Muscle of leg (tissue), 11 donors: ENCODE results near the gene BID. TPM values are rescaled to one million over a fixed set of nuclear protein-coding genes. Genes with fewer than 3 reads are reported as not detected.
"Not testable (repeated sequence)": the region's sequence is repeated elsewhere in the genome, so short reads cannot be mapped to it uniquely, and the experiment has no call there.

Source experiments
- DNase-seq: peaks from one replicate; pipeline ENCODE4 v3.0.0; 2013
- H3K27ac ChIP-seq: one replicate; pipeline ENCODE4 v1.5.1; 2013; ENCODE audit warnings: mild to moderate bottlenecking, low read length, control low read depth
- H3K27me3 ChIP-seq: one replicate; pipeline ENCODE4 v1.6.1; 2013; ENCODE audit warnings: low read length; ENCODE audit not compliant: control insufficient read depth, insufficient read depth
- H3K36me3 ChIP-seq: one replicate; pipeline ENCODE4 v1.6.1; 2013; ENCODE audit warnings: low read length; ENCODE audit not compliant: control insufficient read depth, insufficient read depth
- H3K4me1 ChIP-seq: one replicate; pipeline ENCODE4 v1.6.1; 2013; ENCODE audit warnings: low read length; ENCODE audit not compliant: control insufficient read depth, insufficient read depth
- H3K4me3 ChIP-seq: one replicate; pipeline ENCODE4 v1.5.1; 2013; ENCODE audit warnings: low read length, control low read depth
- H3K9me3 ChIP-seq: replicated peaks from 2 replicates; pipeline ENCODE4 v1.6.1; 2013; ENCODE audit warnings: low read depth, low read length; ENCODE audit not compliant: control insufficient read depth
- WGBS: methylation state at CpG from one replicate; pipeline ENCODE4 v1.1.5; 2013; ENCODE audit warnings: missing lambda C conversion rate; ENCODE audit not compliant: insufficient coverage; 5-methylcytosine and 5-hydroxymethylcytosine counted together
- polyA plus RNA-seq, 8 donors: library from polyadenylated mRNA; unstranded; fragments of 120-200 nt; gene quantifications; one replicate each; pipeline versions ENCODE4 v1.2.1 to v1.2.3, GENCODE V29; 2013; ENCODE audit warnings: inconsistent platforms in 1 of 8, low replicate concordance in 1 of 8; ENCODE audit not compliant: insufficient read length in 8 of 8, insufficient read depth in 1 of 8
- total RNA-seq: library from RNA; stranded (reverse); fragments of 120-200 nt; gene quantifications from one replicate; pipeline ENCODE4 v1.2.4, GENCODE V29; 2013

The BID gene
- total and polyA plus RNA-seq, 9 donors, result 16.0 to 20.5 (median 18.0) TPM

DNA sequence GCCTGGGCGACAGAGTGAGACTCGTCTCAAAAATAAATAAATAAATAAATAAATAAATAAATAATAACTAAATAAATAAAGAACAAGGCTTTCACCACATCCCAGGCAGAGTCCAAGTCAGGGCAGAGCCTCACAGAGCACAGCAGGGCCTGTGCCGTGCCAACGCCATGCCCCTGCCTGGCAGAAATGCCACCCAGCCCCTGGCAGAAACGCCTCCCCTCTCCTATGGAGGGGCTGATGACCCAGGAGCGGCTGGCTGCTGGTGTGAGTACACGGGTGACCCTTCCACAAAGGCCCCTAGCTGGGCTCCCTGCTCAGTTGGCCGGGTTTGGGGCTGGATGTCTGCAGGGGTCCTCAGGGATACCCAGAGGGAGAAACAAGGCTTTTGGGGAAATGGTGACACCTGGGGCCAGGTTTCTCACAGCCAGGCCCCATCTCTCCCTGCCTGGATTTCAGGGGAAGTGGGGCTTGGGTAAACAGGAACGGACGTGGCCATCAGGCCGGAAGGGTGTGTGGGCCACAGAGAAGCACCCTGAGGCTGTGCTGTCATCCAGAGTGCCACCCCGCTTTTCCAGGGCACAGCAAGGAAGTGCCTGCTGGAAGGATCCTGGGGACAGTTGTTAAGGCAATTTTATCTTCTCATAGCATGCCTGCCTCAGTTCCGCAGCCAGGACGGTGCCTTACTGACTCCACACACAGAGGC lies 5.1 kb downstream of the BID start:
- Histone ChIP-seq H3K9me3 (no peaks in the 10 kb centered on the region), H3K27ac (no peak overlapping the region), H3K27me3 (no peaks in the 10 kb centered on the region), H3K36me3 (no peaks in the 10 kb centered on the region), H3K4me3 (no peak overlapping the region), H3K4me1 (peaks cover 43% of the 10 kb centered on the region)
- 89% methylated on average over 8 of the region's 14 CpGs for WGBS
- DNase-seq, result no peak

- Histone ChIP-seq H3K4me3 (no peak overlapping the region), H3K27me3 (no peaks in the 10 kb centered on the region), H3K9me3 (no peaks in the 10 kb centered on the region), H3K36me3 (no peaks in the 10 kb centered on the region), H3K27ac (no peak overlapping the region), H3K4me1 (peaks cover 31% of the 10 kb centered on the region)
- 84% methylated on average over 11 of the region's 14 CpGs for WGBS
- no peak for DNase-seq
Observed at GRCh38 chr22:17767233-17768065, 6.8 kb downstream of the BID start.

DNA sequence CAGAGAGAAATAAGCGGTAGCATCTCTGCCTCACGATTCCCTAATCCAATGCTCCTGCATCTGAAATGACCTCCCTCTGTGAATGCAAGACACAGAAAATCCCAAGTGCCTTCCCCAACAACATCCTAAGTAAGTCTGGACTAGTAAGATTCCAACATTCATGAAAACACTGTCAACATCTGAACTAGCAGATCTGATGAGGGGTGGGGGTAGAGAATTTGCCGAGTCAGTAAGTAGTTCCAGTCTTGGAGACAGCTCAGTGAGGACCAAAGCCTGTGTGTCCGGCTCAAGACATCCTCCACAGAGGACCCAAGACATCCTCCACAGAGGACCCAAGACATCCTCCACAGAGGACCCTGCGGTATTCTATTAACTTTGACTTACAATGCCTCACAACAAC lies 9.4 kb downstream of the BID start:
- WGBS, result no CpG with 5 or more reads among the region's 5 CpGs
- DNase-seq, H3K27me3 ChIP-seq, H3K4me1 ChIP-seq, H3K4me3 ChIP-seq, H3K36me3 ChIP-seq, H3K27ac ChIP-seq, H3K9me3 ChIP-seq: not testable (repeated sequence)

DNA sequence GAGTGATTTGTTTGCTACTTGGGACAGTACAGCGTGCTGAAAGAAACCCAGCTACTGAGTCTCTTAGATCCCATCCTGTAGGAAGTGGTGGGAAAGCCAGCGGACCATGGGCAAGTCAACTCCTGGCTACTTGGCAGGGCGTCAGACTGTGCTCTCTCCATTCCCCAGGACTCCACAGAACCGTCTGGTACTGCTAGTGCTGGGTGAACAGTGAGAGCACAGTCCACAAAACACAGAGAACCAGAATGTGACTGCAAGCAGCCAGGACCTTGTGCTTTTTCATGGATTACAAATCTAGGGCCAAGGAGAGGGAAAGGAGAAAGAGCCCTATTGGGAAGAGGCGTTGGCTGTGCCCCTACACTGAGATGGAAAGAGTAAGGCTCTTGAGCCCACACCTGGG lies 10.2 kb downstream of the BID start:
- no peaks in the 10 kb centered on the region for H3K27me3 ChIP-seq
- H3K36me3 ChIP-seq, result no peaks in the 10 kb centered on the region
- H3K27ac ChIP-seq, result no peak overlapping the region
- no peaks in the 10 kb centered on the region for H3K9me3 ChIP-seq
- peaks cover 1% of the 10 kb centered on the region for H3K4me1 ChIP-seq
- no peak overlapping the region for H3K4me3 ChIP-seq
- WGBS, result 49% methylated on average over 5 of the region's 5 CpGs
- no peak for DNase-seq

- H3K9me3 ChIP-seq, H3K27me3 ChIP-seq, H3K4me1 ChIP-seq, H3K36me3 ChIP-seq, DNase-seq, H3K4me3 ChIP-seq, H3K27ac ChIP-seq: not testable (repeated sequence)
- 87% methylated on average over 7 of the region's 10 CpGs for WGBS
Observed at GRCh38 chr22:17763442-17763841, 10.8 kb downstream of the BID start.

GRCh38 chr22:17761138-17761488 lies 13.2 kb downstream of the BID start:
- no peak overlapping the region for H3K27ac ChIP-seq
- WGBS, result 80% methylated on average over 1 of the region's 4 CpGs

DNA sequence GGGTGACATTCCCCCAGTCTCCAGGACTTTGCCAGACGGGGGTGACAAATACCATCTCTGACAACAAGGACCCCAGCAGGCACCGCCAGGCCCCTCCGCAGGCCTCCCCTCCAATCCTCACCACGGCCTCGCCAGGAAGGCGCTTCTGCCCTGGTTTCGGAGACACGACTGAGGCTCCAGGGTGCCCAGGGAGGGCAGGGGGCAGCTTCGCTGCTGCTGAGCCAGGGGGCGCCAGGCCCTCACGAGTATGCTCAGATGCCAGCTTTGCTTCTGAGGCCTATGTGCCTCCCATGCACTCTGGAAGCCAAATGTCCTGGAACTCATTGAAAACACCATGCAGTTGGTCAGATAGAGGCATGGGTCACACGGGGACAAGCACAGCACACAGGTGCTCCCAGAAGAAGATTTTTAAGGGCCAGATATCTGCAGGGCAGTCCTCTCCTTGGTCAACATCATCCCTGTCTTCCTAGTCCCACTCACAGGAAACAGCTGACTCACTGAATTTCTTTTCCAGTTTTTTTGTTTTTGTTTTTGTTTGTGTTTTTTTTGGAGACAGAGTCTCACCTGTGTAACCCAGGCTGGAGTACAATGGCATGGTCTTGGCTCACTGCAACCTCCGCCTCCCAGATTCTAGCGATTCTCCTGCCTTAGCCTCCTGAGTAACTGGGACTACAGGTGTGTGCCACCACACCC lies 19.9 kb downstream of the BID start:
- H3K4me1 ChIP-seq, result no peaks in the 10 kb centered on the region
- no peak for DNase-seq
- WGBS, result 89% methylated on average over 12 of the region's 14 CpGs
- H3K27ac ChIP-seq, result no peak overlapping the region
- H3K9me3 ChIP-seq, result no peaks in the 10 kb centered on the region
- no peaks in the 10 kb centered on the region for H3K36me3 ChIP-seq
- no peak overlapping the region for H3K4me3 ChIP-seq
- no peaks in the 10 kb centered on the region for H3K27me3 ChIP-seq

More at GRCh38 chr22:17761138-17761488, 13.2 kb downstream of the BID start:
- Histone ChIP-seq H3K4me1 (no peaks in the 10 kb centered on the region), H3K36me3 (no peaks in the 10 kb centered on the region), H3K27me3 (no peaks in the 10 kb centered on the region), H3K4me3 (no peak overlapping the region), H3K9me3 (no peaks in the 10 kb centered on the region)
- no peak for DNase-seq

DNA sequence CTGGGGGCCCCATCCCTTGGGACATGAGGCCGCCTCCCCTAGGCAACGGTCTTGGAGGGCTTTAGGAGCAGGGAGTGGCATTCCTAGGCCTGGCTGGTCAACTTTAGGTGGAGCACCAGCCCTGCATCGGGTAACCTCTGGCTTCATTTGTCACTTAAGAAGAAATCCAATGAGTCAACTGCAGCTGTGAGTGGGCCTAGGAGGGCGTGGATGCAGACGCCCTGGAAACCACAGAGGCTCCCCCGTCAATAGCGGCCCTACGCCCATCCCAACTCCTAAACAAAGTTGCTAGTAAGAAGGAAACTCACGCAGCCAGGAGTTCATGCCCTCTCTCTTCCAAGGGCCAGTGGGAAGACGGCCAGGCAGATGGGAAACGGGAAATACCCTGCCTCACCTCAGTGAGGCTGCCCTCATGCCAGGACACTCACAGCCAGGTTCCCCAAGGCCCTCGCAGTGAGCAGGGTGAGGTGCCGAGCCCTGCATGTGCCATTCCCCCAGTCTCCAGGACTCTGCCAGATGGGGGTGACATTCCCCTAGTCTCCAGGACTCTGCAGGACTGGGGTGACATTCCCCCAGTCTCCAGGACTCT lies 20.8 kb downstream of the BID start:
- WGBS, result 87% methylated on average over 8 of the region's 13 CpGs
- Histone ChIP-seq H3K27me3 (no peaks in the 10 kb centered on the region), H3K9me3 (no peaks in the 10 kb centered on the region), H3K27ac (no peak overlapping the region), H3K4me1 (no peaks in the 10 kb centered on the region), H3K4me3 (no peak overlapping the region), H3K36me3 (no peaks in the 10 kb centered on the region)
- no peak for DNase-seq

- H3K9me3 ChIP-seq, result no peaks in the 10 kb centered on the region
- H3K36me3 ChIP-seq, result no peaks in the 10 kb centered on the region
- no peak overlapping the region for H3K4me3 ChIP-seq
- no peak overlapping the region for H3K27ac ChIP-seq
- H3K4me1 ChIP-seq, result no peaks in the 10 kb centered on the region
- DNase-seq, result no peak
- 96% methylated on average over 2 of the region's 6 CpGs for WGBS
- H3K27me3 ChIP-seq, result no peaks in the 10 kb centered on the region
Observed at GRCh38 chr22:17751596-17751995, 22.7 kb downstream of the BID start.
